ENCODE data around the gene GJC1.

GJC1 gene

GRCh38 chr17:44774271-44775135 lies 55.6 kb downstream of the GJC1 start:
- TF ChIP-seq CTCF (IDR thresholded peaks at IDR 0.05; ENCODE audit: control insufficient read depth, extremely low read depth, insufficient read depth): peak; percentile 99
- no peak for DNase-seq (ENCODE audit: low read depth)
- peak overlapping the region; percentile 76 for H3K4me3 ChIP-seq (ENCODE audit: low read depth, low read length)

- DNase-seq (ENCODE audit: low read depth): no peak
- no peak overlapping the region for H3K4me3 ChIP-seq (ENCODE audit: low read depth, low read length)
- TF ChIP-seq CTCF (IDR thresholded peaks at IDR 0.05; ENCODE audit: control insufficient read depth, extremely low read depth, insufficient read depth): no peak
These were observed 56.9 kb downstream of the GJC1 start for GRCh38 chr17:44773140-44773539.

- H3K4me3 ChIP-seq (ENCODE audit: low read depth, low read length): no peak overlapping the region
- TF ChIP-seq CTCF (IDR thresholded peaks at IDR 0.05; ENCODE audit: control insufficient read depth, extremely low read depth, insufficient read depth): no peak
- no peak for DNase-seq (ENCODE audit: low read depth)
These were observed 57.6 kb downstream of the GJC1 start for GRCh38 chr17:44772308-44773045.

- no peak for DNase-seq (ENCODE audit: low read depth)
- no peak for TF ChIP-seq CTCF (IDR thresholded peaks at IDR 0.05; ENCODE audit: control insufficient read depth, extremely low read depth, insufficient read depth)
- H3K4me3 ChIP-seq (ENCODE audit: low read depth, low read length): no peak overlapping the region
These were observed 59.7 kb downstream of the GJC1 start for GRCh38 chr17:44770166-44770925.

GRCh38 chr17:44769647-44770084 lies 60.4 kb downstream of the GJC1 start:
- TF ChIP-seq CTCF (IDR thresholded peaks at IDR 0.05; ENCODE audit: control insufficient read depth, extremely low read depth, insufficient read depth): no peak

GRCh38 chr17:44769230-44769629 lies 60.9 kb downstream of the GJC1 start:
- no peak for DNase-seq (ENCODE audit: low read depth)
- no peak overlapping the region for H3K4me3 ChIP-seq (ENCODE audit: low read depth, low read length)
- no peak for TF ChIP-seq CTCF (IDR thresholded peaks at IDR 0.05; ENCODE audit: control insufficient read depth, extremely low read depth, insufficient read depth)

More at GRCh38 chr17:44769647-44770084, 60.4 kb downstream of the GJC1 start:
- DNase-seq (ENCODE audit: low read depth): no peak
- no peak overlapping the region for H3K4me3 ChIP-seq (ENCODE audit: low read depth, low read length)

Data from LNCaP clone FGC (cell line).